ENCODE results near the gene TANC2.

The TANC2 gene

GRCh38 chr17:62965686-62966425, at the start of gene TANC2:
Gene TANC2 (plus strand): TSS chr17:62966235. CDS start chr17:63009560, 43,325 bp downstream.
- peak within 1 kb of the TSS; percentile 59 for H3K9ac ChIP-seq (ENCODE audit: low read length)
- no peaks in the 10 kb centered on the region for H3K27me3 ChIP-seq (ENCODE audit: control insufficient read depth, insufficient read depth, low read length)
- peaks cover 3% of the 10 kb centered on the region for H3K4me1 ChIP-seq (ENCODE audit: control insufficient read depth, insufficient read depth, low read length)
- no peaks in the 10 kb centered on the region for H3K36me3 ChIP-seq (ENCODE audit: control insufficient read depth, insufficient read depth, low read length)
- peak within 1 kb of the TSS; percentile 73 for H3K4me3 ChIP-seq (ENCODE audit: low read length)
- H3K27ac ChIP-seq (ENCODE audit: low read depth, low read length) = peak within 1 kb of the TSS; percentile 86

- H3K4me3 ChIP-seq (ENCODE audit: low read length) = no peak overlapping the region
- no peaks in the 10 kb centered on the region for H3K27me3 ChIP-seq (ENCODE audit: control insufficient read depth, insufficient read depth, low read length)
- H3K27ac ChIP-seq (ENCODE audit: low read depth, low read length) = no peak overlapping the region
- H3K36me3 ChIP-seq (ENCODE audit: control insufficient read depth, insufficient read depth, low read length) = no peaks in the 10 kb centered on the region
- no peak overlapping the region for H3K9ac ChIP-seq (ENCODE audit: low read length)
- H3K4me1 ChIP-seq (ENCODE audit: control insufficient read depth, insufficient read depth, low read length) = no peaks in the 10 kb centered on the region
These were observed 49.1 kb upstream of the TANC2 start for GRCh38 chr17:62916684-62917571.

- Histone ChIP-seq H3K9ac (ENCODE audit: low read length) (no peak overlapping the region), H3K4me1 (ENCODE audit: control insufficient read depth, insufficient read depth, low read length) (no peaks in the 10 kb centered on the region), H3K27ac (ENCODE audit: low read depth, low read length) (no peak overlapping the region), H3K4me3 (ENCODE audit: low read length) (no peak overlapping the region), H3K27me3 (ENCODE audit: control insufficient read depth, insufficient read depth, low read length) (no peaks in the 10 kb centered on the region), H3K36me3 (ENCODE audit: control insufficient read depth, insufficient read depth, low read length) (no peaks in the 10 kb centered on the region)
These were observed 46.6 kb upstream of the TANC2 start for GRCh38 chr17:62919388-62919787.

- H3K27ac ChIP-seq (ENCODE audit: low read depth, low read length) = no peak overlapping the region
- no peak overlapping the region for H3K4me3 ChIP-seq (ENCODE audit: low read length)
- H3K4me1 ChIP-seq (ENCODE audit: control insufficient read depth, insufficient read depth, low read length) = no peaks in the 10 kb centered on the region
- no peaks in the 10 kb centered on the region for H3K27me3 ChIP-seq (ENCODE audit: control insufficient read depth, insufficient read depth, low read length)
- H3K9ac ChIP-seq (ENCODE audit: low read length) = no peak overlapping the region
- no peaks in the 10 kb centered on the region for H3K36me3 ChIP-seq (ENCODE audit: control insufficient read depth, insufficient read depth, low read length)
These were observed 45.7 kb upstream of the TANC2 start for GRCh38 chr17:62920300-62920699.

- Histone ChIP-seq H3K9ac (ENCODE audit: low read length) (no peak overlapping the region), H3K4me1 (ENCODE audit: control insufficient read depth, insufficient read depth, low read length) (no peaks in the 10 kb centered on the region), H3K36me3 (ENCODE audit: control insufficient read depth, insufficient read depth, low read length) (no peaks in the 10 kb centered on the region), H3K27me3 (ENCODE audit: control insufficient read depth, insufficient read depth, low read length) (no peaks in the 10 kb centered on the region), H3K4me3 (ENCODE audit: low read length) (no peak overlapping the region), H3K27ac (ENCODE audit: low read depth, low read length) (no peak overlapping the region)
These were observed 44.2 kb upstream of the TANC2 start for GRCh38 chr17:62921817-62922216.

GRCh38 chr17:62923258-62924150, 42.5 kb upstream of the TANC2 start:
- Histone ChIP-seq H3K9ac (ENCODE audit: low read length) (no peak overlapping the region), H3K36me3 (ENCODE audit: control insufficient read depth, insufficient read depth, low read length) (no peaks in the 10 kb centered on the region), H3K4me3 (ENCODE audit: low read length) (no peak overlapping the region)

GRCh38 chr17:62925267-62925836, 40.7 kb upstream of the TANC2 start:
- no peaks in the 10 kb centered on the region for H3K4me1 ChIP-seq (ENCODE audit: control insufficient read depth, insufficient read depth, low read length)
- no peak overlapping the region for H3K27ac ChIP-seq (ENCODE audit: low read depth, low read length)
- H3K27me3 ChIP-seq (ENCODE audit: control insufficient read depth, insufficient read depth, low read length) = no peaks in the 10 kb centered on the region
- no peak overlapping the region for H3K9ac ChIP-seq (ENCODE audit: low read length)
- no peak overlapping the region for H3K4me3 ChIP-seq (ENCODE audit: low read length)
- no peaks in the 10 kb centered on the region for H3K36me3 ChIP-seq (ENCODE audit: control insufficient read depth, insufficient read depth, low read length)

More at GRCh38 chr17:62923258-62924150, 42.5 kb upstream of the TANC2 start:
- Histone ChIP-seq H3K27me3 (ENCODE audit: control insufficient read depth, insufficient read depth, low read length) (no peaks in the 10 kb centered on the region), H3K27ac (ENCODE audit: low read depth, low read length) (no peak overlapping the region), H3K4me1 (ENCODE audit: control insufficient read depth, insufficient read depth, low read length) (no peaks in the 10 kb centered on the region)

- Histone ChIP-seq H3K4me3 (ENCODE audit: low read length) (no peak overlapping the region), H3K36me3 (ENCODE audit: control insufficient read depth, insufficient read depth, low read length) (no peaks in the 10 kb centered on the region), H3K9ac (ENCODE audit: low read length) (no peak overlapping the region)
These were observed 39.0 kb upstream of the TANC2 start for GRCh38 chr17:62927083-62927482.

GRCh38 chr17:62929320-62929719, 36.7 kb upstream of the TANC2 start:
- H3K9ac ChIP-seq (ENCODE audit: low read length) = no peak overlapping the region
- H3K27ac ChIP-seq (ENCODE audit: low read depth, low read length) = no peak overlapping the region
- no peaks in the 10 kb centered on the region for H3K27me3 ChIP-seq (ENCODE audit: control insufficient read depth, insufficient read depth, low read length)
- H3K4me3 ChIP-seq (ENCODE audit: low read length) = no peak overlapping the region
- H3K4me1 ChIP-seq (ENCODE audit: control insufficient read depth, insufficient read depth, low read length) = no peaks in the 10 kb centered on the region
- no peaks in the 10 kb centered on the region for H3K36me3 ChIP-seq (ENCODE audit: control insufficient read depth, insufficient read depth, low read length)

More at GRCh38 chr17:62927083-62927482, 39.0 kb upstream of the TANC2 start:
- Histone ChIP-seq H3K27me3 (ENCODE audit: control insufficient read depth, insufficient read depth, low read length) (no peaks in the 10 kb centered on the region), H3K4me1 (ENCODE audit: control insufficient read depth, insufficient read depth, low read length) (no peaks in the 10 kb centered on the region), H3K27ac (ENCODE audit: low read depth, low read length) (no peak overlapping the region)

- no peak overlapping the region for H3K27ac ChIP-seq (ENCODE audit: low read depth, low read length)
- no peaks in the 10 kb centered on the region for H3K4me1 ChIP-seq (ENCODE audit: control insufficient read depth, insufficient read depth, low read length)
- no peak overlapping the region for H3K4me3 ChIP-seq (ENCODE audit: low read length)
- no peaks in the 10 kb centered on the region for H3K27me3 ChIP-seq (ENCODE audit: control insufficient read depth, insufficient read depth, low read length)
- H3K9ac ChIP-seq (ENCODE audit: low read length) = no peak overlapping the region
- H3K36me3 ChIP-seq (ENCODE audit: control insufficient read depth, insufficient read depth, low read length) = no peaks in the 10 kb centered on the region
These were observed 34.9 kb upstream of the TANC2 start for GRCh38 chr17:62931101-62931500.

GRCh38 chr17:62933501-62934385, 32.3 kb upstream of the TANC2 start:
- H3K4me1 ChIP-seq (ENCODE audit: control insufficient read depth, insufficient read depth, low read length) = no peaks in the 10 kb centered on the region
- H3K36me3 ChIP-seq (ENCODE audit: control insufficient read depth, insufficient read depth, low read length) = no peaks in the 10 kb centered on the region
- no peak overlapping the region for H3K27ac ChIP-seq (ENCODE audit: low read depth, low read length)
- H3K4me3 ChIP-seq (ENCODE audit: low read length) = no peak overlapping the region
- no peaks in the 10 kb centered on the region for H3K27me3 ChIP-seq (ENCODE audit: control insufficient read depth, insufficient read depth, low read length)
- no peak overlapping the region for H3K9ac ChIP-seq (ENCODE audit: low read length)

Measured in rectal smooth muscle tissue (tissue), 1 donor.